22Rv1 (cell line): ENCODE data around the gene IL18R1.

Source experiments
- CTCF ChIP-seq: fragments of 450-650 bp; IDR thresholded peaks from 2 replicates; pipeline ENCODE4 v1.5.1; 2017; ENCODE audit warnings: mild to moderate bottlenecking
- ZFX ChIP-seq: fragments of 450-650 bp; IDR thresholded peaks from 2 replicates; pipeline ENCODE4 v1.6.1; 2017; ENCODE audit warnings: antibody characterized with exemption, borderline replicate concordance

- no peak for TF ChIP-seq CTCF
- TF ChIP-seq ZFX, result no peak
These were observed 91.3 kb downstream of the IL18R1 start for GRCh38 chr2:102446936-102447335.
